H1 (cell line): ENCODE results near the gene DIP2B. TPM values are rescaled to one million over a fixed set of nuclear protein-coding genes. Genes with fewer than 3 reads are reported as not detected.

Experiments
- CTCF ChIA-PET: fragments of 300-600 bp; sonication (Branson Sonifier 250); formaldehyde crosslinking; loops from one replicate; lab custom pipeline; 2021; ENCODE audit not compliant: partially characterized antibody; lab: Charles Lee
- POLR2A ChIA-PET: fragments of 300-600 bp; sonication (Branson Sonifier 250); formaldehyde crosslinking; loops from one replicate; lab custom pipeline; 2021; ENCODE audit warnings: inconsistent platforms; ENCODE audit not compliant: partially characterized antibody; lab: Charles Lee
- DNase-seq, 2 experiments: peaks; one replicate each; pipeline versions ENCODE4 v3.0.0 to v3.0.0-alpha.2; 2010 to 2022; ENCODE audit warnings: low spot score in 2 of 2, low read depth in 1 of 2, mixed read lengths in 1 of 2
- FAIRE-seq: peaks from 2 replicates; lab custom pipeline; 2011; peaks lifted over from hg19 to GRCh38; lab: Jason Lieb, UNC
- H2AFZ ChIP-seq: 2 replicates; pipeline ENCODE4 v1.8.1; 2012; ENCODE audit warnings: low read length, inconsistent platforms
- H2AK5ac ChIP-seq: 2 replicates; pipeline ENCODE4 v1.6.1; 2013; ENCODE audit warnings: low read depth, low read length
- H2BK120ac ChIP-seq: replicated peaks from 2 replicates; pipeline ENCODE3; 2013; ENCODE audit warnings: low read depth, low read length, inconsistent platforms
- H2BK12ac ChIP-seq: 2 replicates; pipeline ENCODE4 v1.6.1; 2013; ENCODE audit warnings: low read depth, low read length
- H2BK15ac ChIP-seq: 2 replicates; pipeline ENCODE4 v1.6.1; 2013; ENCODE audit warnings: low read length
- H2BK20ac ChIP-seq: 2 replicates; pipeline ENCODE4 v1.6.1; 2013; ENCODE audit warnings: low read length
- H2BK5ac ChIP-seq: 2 replicates; pipeline ENCODE4 v1.6.1; 2013; ENCODE audit warnings: low read depth, low read length
- H3K14ac ChIP-seq: 2 replicates; pipeline ENCODE4 v1.6.1; 2013; ENCODE audit warnings: inconsistent platforms; ENCODE audit not compliant: insufficient read length
- H3K18ac ChIP-seq: 2 replicates; pipeline ENCODE4 v1.6.1; 2013; ENCODE audit warnings: low read length; ENCODE audit errors: extremely low read depth
- H3K23ac ChIP-seq: 2 replicates; pipeline ENCODE4 v1.6.1; 2013; ENCODE audit warnings: inconsistent platforms; ENCODE audit not compliant: insufficient read length
- H3K23me2 ChIP-seq: 2 replicates; pipeline ENCODE4 v1.6.1; 2013; ENCODE audit warnings: low read depth, low read length
- H3K27ac ChIP-seq: 2 replicates; pipeline ENCODE4 v1.6.1; 2011; ENCODE audit warnings: low read depth, low read length, inconsistent platforms
- H3K27me3 ChIP-seq, 4 experiments: replicated peaks in 1 of 4; 1 replicate in 1 of 4; 2 replicates in 3 of 4; pipeline versions ENCODE4 v1.6.1 to v1.8.1; 2011 to 2013; ENCODE audit warnings: low read length in 3 of 4, mild to moderate bottlenecking in 3 of 4, inconsistent platforms in 2 of 4, mixed read lengths in 2 of 4, moderate library complexity in 1 of 4; ENCODE audit not compliant: control insufficient read depth in 3 of 4, insufficient read depth in 3 of 4; ENCODE audit errors: extremely low read depth in 1 of 4
- H3K36me3 ChIP-seq, 4 experiments: 2 replicates each; pipeline versions ENCODE4 v1.6.1 to v1.8.1; 2011 to 2013; ENCODE audit warnings: mild to moderate bottlenecking in 4 of 4, low read length in 3 of 4, moderate library complexity in 2 of 4, control low read depth in 1 of 4, inconsistent platforms in 1 of 4; ENCODE audit not compliant: insufficient read depth in 4 of 4, control insufficient read depth in 2 of 4
- H3K4ac ChIP-seq: replicated peaks from 2 replicates; pipeline ENCODE3; 2013; ENCODE audit warnings: low read length, low read depth, mixed read lengths, inconsistent platforms; ENCODE audit not compliant: insufficient read length
- H3K4me1 ChIP-seq, 4 experiments: replicated peaks in 1 of 4; 1 replicate in 1 of 4; 2 replicates in 3 of 4; pipeline versions ENCODE4 v1.6.1 to v1.8.1; 2011 to 2013; ENCODE audit warnings: low read length in 3 of 4, inconsistent platforms in 2 of 4, mixed read lengths in 1 of 4; ENCODE audit not compliant: insufficient read depth in 4 of 4, control insufficient read depth in 3 of 4
- H3K4me2 ChIP-seq, 2 experiments: 2 replicates each; pipeline versions ENCODE4 v1.6.1 to v1.8.1; 2011 to 2013; ENCODE audit warnings: low read depth in 2 of 2, low read length in 2 of 2, control low read depth in 1 of 2, inconsistent platforms in 1 of 2, mild to moderate bottlenecking in 1 of 2; ENCODE audit not compliant: insufficient read depth in 1 of 2
- H3K4me3 ChIP-seq, 4 experiments: fragments of 200-600, 300-600 bp in 1 of 4; sonication (generic), shearing (Covaris generic), sonication (Bioruptor Twin) in 1 of 4; 2 replicates each; pipeline versions ENCODE4 v1.5.1 to v1.8.1; 2011 to 2016; ENCODE audit warnings: low read length in 4 of 4, low read depth in 3 of 4, control low read depth in 2 of 4, inconsistent platforms in 2 of 4, mild to moderate bottlenecking in 2 of 4, mixed read lengths in 1 of 4, moderate library complexity in 1 of 4; ENCODE audit not compliant: insufficient read depth in 2 of 4; ENCODE audit errors: extremely low read depth in 1 of 4
- H3K56ac ChIP-seq: replicated peaks from 2 replicates; pipeline ENCODE3; 2013; ENCODE audit warnings: low read depth, mild to moderate bottlenecking, mixed read lengths, low read length, inconsistent platforms; ENCODE audit not compliant: insufficient read length
- H3K79me1 ChIP-seq: 2 replicates; pipeline ENCODE4 v1.6.1; 2013; ENCODE audit warnings: low read depth, low read length, control low read depth
- H3K79me2 ChIP-seq, 2 experiments: 2 replicates each; pipeline versions ENCODE4 v1.6.1 to v1.8.1; 2012 to 2013; ENCODE audit warnings: low read length in 2 of 2, mild to moderate bottlenecking in 2 of 2, inconsistent platforms in 1 of 2; ENCODE audit not compliant: insufficient read depth in 2 of 2, control insufficient read depth in 1 of 2
- H3K9ac ChIP-seq, 4 experiments: replicated peaks in 1 of 4; 1 replicate in 1 of 4; 2 replicates in 3 of 4; pipeline versions ENCODE4 v1.6.1 to v1.8.1; 2011 to 2013; ENCODE audit warnings: low read depth in 3 of 4, low read length in 3 of 4, control low read depth in 2 of 4, mild to moderate bottlenecking in 2 of 4, moderate library complexity in 2 of 4, inconsistent platforms in 1 of 4; ENCODE audit errors: extremely low read depth in 1 of 4
- H3K9me3 ChIP-seq, 2 experiments: 2 replicates each; pipeline versions ENCODE4 v1.6.1 to v1.8.1; 2012 to 2013; ENCODE audit warnings: mild to moderate bottlenecking in 2 of 2, moderate library complexity in 2 of 2, control low read depth in 1 of 2, inconsistent platforms in 1 of 2, low read depth in 1 of 2, low read length in 1 of 2, mixed read lengths in 1 of 2; ENCODE audit not compliant: insufficient read depth in 2 of 2
- H4K20me1 ChIP-seq, 2 experiments: replicated peaks in 1 of 2; 2 replicates each; pipeline versions ENCODE3 to v1.8.1; 2011 to 2013; ENCODE audit warnings: inconsistent platforms in 2 of 2, low read length in 2 of 2, mild to moderate bottlenecking in 1 of 2; ENCODE audit not compliant: insufficient read depth in 2 of 2, control insufficient read depth in 1 of 2
- H4K5ac ChIP-seq: 2 replicates; pipeline ENCODE4 v1.6.1; 2013; ENCODE audit warnings: low read length, low read depth, mixed read lengths, inconsistent platforms; ENCODE audit not compliant: insufficient read length
- H4K8ac ChIP-seq: 2 replicates; pipeline ENCODE4 v1.8.0; 2013; ENCODE audit warnings: mild to moderate bottlenecking, moderate library complexity, low read length, inconsistent platforms; ENCODE audit not compliant: insufficient read depth; ENCODE audit errors: extremely low read depth
- H4K91ac ChIP-seq: replicated peaks from 2 replicates; pipeline ENCODE3; 2013; ENCODE audit warnings: low read length, mixed read lengths, inconsistent platforms; ENCODE audit not compliant: insufficient read length
- CHD1 ChIP-seq: IDR thresholded peaks from 2 replicates; pipeline ENCODE4 v1.6.1; 2012; ENCODE audit warnings: low read depth, low read length, improper control_type of control experiment
- EZH2 ChIP-seq: fragments of 200-600 bp; sonication (generic); IDR thresholded peaks from 2 replicates; pipeline ENCODE4 v1.7.1; 2012; ENCODE audit warnings: low read depth, mild to moderate bottlenecking, moderate library complexity, low read length, inconsistent platforms; ENCODE audit not compliant: severe bottlenecking
- GABPA ChIP-seq: IDR thresholded peaks from 2 replicates; pipeline ENCODE4 v1.6.1; 2011; ENCODE audit warnings: mild to moderate bottlenecking, low read length, moderate library complexity, borderline replicate concordance; ENCODE audit not compliant: insufficient read depth
- JUN ChIP-seq: IDR thresholded peaks from 2 replicates; pipeline ENCODE4 v1.6.1; 2011; ENCODE audit warnings: low read depth, mild to moderate bottlenecking, improper control_type of control experiment, low read length
- JUND ChIP-seq: IDR thresholded peaks from 2 replicates; pipeline ENCODE4 v1.6.1; 2011; ENCODE audit warnings: mild to moderate bottlenecking, improper control_type of control experiment, low read length
- NANOG ChIP-seq: IDR thresholded peaks from 2 replicates; pipeline ENCODE4 v1.6.1; 2011; ENCODE audit warnings: low read length, low read depth, mild to moderate bottlenecking, inconsistent platforms; ENCODE audit not compliant: insufficient read depth, poor library complexity, severe bottlenecking
- POLR2A ChIP-seq, 2 experiments: IDR thresholded peaks; 1 replicate in 1 of 2; 2 replicates in 1 of 2; pipeline ENCODE4 v1.6.1; 2011; ENCODE audit warnings: low read depth in 2 of 2, low read length in 2 of 2, mild to moderate bottlenecking in 2 of 2; ENCODE audit errors: control extremely low read depth in 1 of 2
- POLR2AphosphoS5 ChIP-seq: IDR thresholded peaks from 2 replicates; pipeline ENCODE4 v1.6.1; 2011; ENCODE audit warnings: low read depth, low read length
- POU5F1 ChIP-seq: IDR thresholded peaks from 2 replicates; pipeline ENCODE4 v1.6.1; 2011; ENCODE audit warnings: low read depth, mild to moderate bottlenecking, low read length, moderate library complexity
- SIN3A ChIP-seq, 2 experiments: IDR thresholded peaks in 1 of 2; conservative IDR thresholded peaks in 1 of 2; 2 replicates each; pipeline ENCODE4 v1.6.1; 2011 to 2012; ENCODE audit warnings: low read length in 2 of 2, improper control_type of control experiment in 1 of 2, low read depth in 1 of 2, mild to moderate bottlenecking in 1 of 2
- SP4 ChIP-seq: IDR thresholded peaks from 2 replicates; pipeline ENCODE4 v1.6.1; 2012; ENCODE audit warnings: low read length, inconsistent platforms
- TBP ChIP-seq: IDR thresholded peaks from 2 replicates; pipeline ENCODE4 v1.6.1; 2011; ENCODE audit warnings: low read depth, low read length, improper control_type of control experiment
- WGBS, 2 experiments: shearing (Covaris generic) in 1 of 2; methylation state at CpG; one replicate each; pipeline versions ENCODE4 v1.1.6 to v1.1.7; 2013 to 2015; ENCODE audit warnings: low lambda C conversion rate in 2 of 2, mixed read lengths in 2 of 2, inconsistent platforms in 1 of 2, low coverage in 1 of 2, missing lambda C conversion rate in 1 of 2; ENCODE audit not compliant: insufficient replicate concordance in 2 of 2, insufficient coverage in 1 of 2, insufficient read length in 1 of 2; ENCODE audit errors: extremely low coverage in 1 of 2, missing lambda C conversion rate in 1 of 2; 5-methylcytosine and 5-hydroxymethylcytosine counted together
- polyA plus RNA-seq, 7 experiments: library from polyadenylated mRNA; depleted of rRNA in 3 of 7; stranded (reverse) in 5 of 7; unstranded in 2 of 7; fragments of >200 nt in 5 of 7; fragments of 200-250 nt in 2 of 7; gene quantifications; 1 replicate in 5 of 7; 2 replicates in 1 of 7; 4 replicates in 1 of 7; pipeline versions ENCODE4 v1.2.1 to v1.2.3, GENCODE V29; 2011 to 2013; ENCODE audit warnings: missing spikeins in 2 of 7, mixed read lengths in 2 of 7
- total RNA-seq: library from RNA; stranded (reverse); fragmentation: NEBNext Ultra II Directional; extraction: Animal tissue kit (Norgen Biotek cat#: 25700); gene quantifications from 2 replicates; pipeline ENCODE4 v1.2.1, GENCODE V29; 2021
- TF ChIP-seq, protein P1 (sequence below): IDR thresholded peaks from 2 replicates; pipeline ENCODE4 v1.6.1; 2012; ENCODE audit warnings: inconsistent platforms

The DIP2B gene
- total and polyA plus RNA-seq, 2 of the 8 experiments (the other 6 are each of a cell fraction or from before 2014, with no cell fraction given) = 11.1 to 29.6 TPM

DNA sequence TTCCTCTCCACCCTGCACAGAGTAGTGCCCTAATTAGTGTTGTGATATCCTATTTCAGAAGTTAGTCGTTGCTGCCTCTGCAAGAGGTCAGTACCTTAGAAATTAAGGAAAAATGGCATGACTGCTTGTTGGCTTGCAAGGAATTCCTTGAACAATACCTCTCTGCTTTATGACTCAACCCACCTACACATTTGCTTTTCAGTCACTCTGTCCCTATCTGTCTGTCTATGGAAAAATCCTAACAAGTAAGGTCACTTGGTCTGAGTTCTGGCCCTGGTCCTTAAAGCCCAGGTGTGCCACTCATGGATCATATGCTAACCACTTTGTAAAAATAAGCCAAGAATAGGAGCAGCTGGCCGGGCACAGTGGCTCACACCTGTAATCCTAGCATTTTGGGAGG, 142.7 kb downstream of the DIP2B start:
- H3K4me2 ChIP-seq = no peak overlapping the region
- H4K5ac ChIP-seq = no peak overlapping the region
- no peak for DNase-seq
- H2BK5ac ChIP-seq = no peak overlapping the region
- WGBS, 2 experiments = 92% methylated on average over 2 of the region's 2 CpGs; no CpG with 5 or more reads in 1 of the 2 experiments
- no peak overlapping the region for H3K18ac ChIP-seq
- no peaks in the 10 kb centered on the region for H3K9me3 ChIP-seq
- no peak overlapping the region for H2BK12ac ChIP-seq
- H4K20me1 ChIP-seq = no peaks in the 10 kb centered on the region
- no peak overlapping the region for H3K9ac ChIP-seq
- H3K27me3 ChIP-seq = no peaks in the 10 kb centered on the region
- H2AK5ac ChIP-seq = no peak overlapping the region
- H3K56ac ChIP-seq = no peak overlapping the region
- H3K4me3 ChIP-seq = no peak overlapping the region
- no peak overlapping the region for H3K4ac ChIP-seq
- CTCF ChIA-PET = interaction anchor here (1.5 kb wide), 1 partner anchor 9 kb away, joined by 5 read pairs; no protein-coding TSS in a partner anchor
- no peaks in the 10 kb centered on the region for H3K4me1 ChIP-seq
- no peaks in the 10 kb centered on the region for H3K79me1 ChIP-seq
- H3K23ac ChIP-seq = no peak overlapping the region
- H2AFZ ChIP-seq = no peak overlapping the region
- H4K8ac ChIP-seq = no peak overlapping the region
- no peak overlapping the region for H2BK120ac ChIP-seq
- H3K36me3 ChIP-seq = 0 out of 8 replicates have a peak, but pooled peaks cover 0 to 2% (median 0%) of the 10 kb centered on the region in 4 experiments
- H3K14ac ChIP-seq = no peak overlapping the region
- H2BK15ac ChIP-seq = no peak overlapping the region
- H2BK20ac ChIP-seq = no peak overlapping the region
- no peak overlapping the region for H4K91ac ChIP-seq
- no peak overlapping the region for H3K27ac ChIP-seq
- POLR2A ChIA-PET = no interaction called here
- no peaks in the 10 kb centered on the region; the same call in 1 of the 2 replicates for H3K23me2 ChIP-seq
- no peak for FAIRE-seq
- H3K79me2 ChIP-seq = no peaks in the 10 kb centered on the region
- no peak for TF ChIP-seq GABPA
- TF ChIP-seq, protein P1, sequence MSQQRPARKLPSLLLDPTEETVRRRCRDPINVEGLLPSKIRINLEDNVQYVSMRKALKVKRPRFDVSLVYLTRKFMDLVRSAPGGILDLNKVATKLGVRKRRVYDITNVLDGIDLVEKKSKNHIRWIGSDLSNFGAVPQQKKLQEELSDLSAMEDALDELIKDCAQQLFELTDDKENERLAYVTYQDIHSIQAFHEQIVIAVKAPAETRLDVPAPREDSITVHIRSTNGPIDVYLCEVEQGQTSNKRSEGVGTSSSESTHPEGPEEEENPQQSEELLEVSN = no peak
- no peak for TF ChIP-seq POLR2AphosphoS5
- no peak for TF ChIP-seq JUND
- TF ChIP-seq TBP = no peak
- TF ChIP-seq JUN = no peak
- no peak for TF ChIP-seq POLR2A (IDR thresholded peaks at IDR 0.05; ENCODE audit: control extremely low read depth in 1 of 2, low read depth in 2 of 2, low read length in 2 of 2)
- TF ChIP-seq SIN3A (conservative IDR thresholded peaks at IDR 0.05 in 1 of 2, IDR thresholded peaks at IDR 0.05 in 1 of 2; ENCODE audit: low read depth in 1 of 2, low read length in 2 of 2) = no peak
- no peak for TF ChIP-seq SP4
- TF ChIP-seq NANOG = no peak
- no peak for TF ChIP-seq EZH2
- no peak for TF ChIP-seq POU5F1
- no peak for TF ChIP-seq CHD1
